Vagina (tissue), 2 donors: ENCODE measurements around the gene MAGEA2B. TPM values are rescaled to one million over a fixed set of nuclear protein-coding genes. Genes with fewer than 3 reads are reported as not detected.
"Not testable (repeated sequence)": the region's sequence is repeated elsewhere in the genome, so short reads cannot be mapped to it uniquely, and the experiment has no call there.

Experiments
- DNase-seq, 2 donors: peaks; one replicate each; pipeline ENCODE4 v3.0.0-alpha.2; 2017; ENCODE audit errors: extremely low spot score in 2 of 2
- H3K27ac ChIP-seq: fragments of 200-600 bp; sonication (generic); one replicate; pipeline ENCODE4 v1.5.1; 2019
- H3K27me3 ChIP-seq: fragments of 200-600 bp; sonication (generic); one replicate; pipeline ENCODE4 v1.5.1; 2019
- H3K36me3 ChIP-seq, 2 donors: fragments of 200-600 bp; sonication (generic); one replicate each; pipeline ENCODE4 v1.5.1; 2017 to 2019
- H3K4me1 ChIP-seq: fragments of 200-600 bp; sonication (generic); one replicate; pipeline ENCODE4 v1.5.1; 2019
- H3K4me3 ChIP-seq, 2 donors: fragments of 200-600 bp; sonication (generic); 1 replicate in 1 of 2; 2 replicates in 1 of 2; pipeline ENCODE4 v1.5.1; 2016 to 2019
- H3K9me3 ChIP-seq: fragments of 200-600 bp; sonication (generic); one replicate; pipeline ENCODE4 v1.5.1; 2019
- POLR2A ChIP-seq, 2 donors: fragments of 450-650 bp; IDR thresholded peaks; one replicate each; pipeline ENCODE4 v1.6.1; 2017; ENCODE audit warnings: antibody characterized with exemption in 2 of 2, mild to moderate bottlenecking in 2 of 2, moderate library complexity in 2 of 2
- POLR2AphosphoS5 ChIP-seq, 2 donors: sonication (generic); formaldehyde crosslinking; IDR thresholded peaks; one replicate each; pipeline ENCODE4 v1.9.0; 2017; ENCODE audit warnings: antibody characterized with exemption in 2 of 2, mild to moderate bottlenecking in 2 of 2, low read depth in 1 of 2; ENCODE audit not compliant: insufficient read depth in 1 of 2
- intact Hi-C: fragments of 100-400 bp; cut with DNase I; formaldehyde crosslinking; loops from one replicate; pipeline ENCODE4 v1.15.1; 2023
- total RNA-seq: library from RNA; depleted of rRNA; stranded (reverse); fragments of >200 nt; gene quantifications from one replicate; pipeline ENCODE4 v1.2.3, GENCODE V29; 2016
- TF ChIP-seq, protein P1 (sequence below), 3 experiments: fragments of 450-650 bp in 2 of 3; fragments of 200-600 bp in 1 of 3; sonication (generic) in 1 of 3; IDR thresholded peaks; one replicate each; pipeline ENCODE4 v1.5.1; 2017 to 2019; ENCODE audit warnings: antibody characterized with exemption in 3 of 3, mild to moderate bottlenecking in 2 of 3, moderate library complexity in 2 of 3

MAGEA2B gene
- total RNA-seq, 1 donor from 2014 or later: not detected

- H3K27me3 ChIP-seq: no peaks in the 10 kb centered on the region
- H3K9me3 ChIP-seq: no peaks in the 10 kb centered on the region
- H3K36me3 ChIP-seq: no peaks in the 10 kb centered on the region
- no peak overlapping the region for H3K27ac ChIP-seq
- TF ChIP-seq, protein P1, sequence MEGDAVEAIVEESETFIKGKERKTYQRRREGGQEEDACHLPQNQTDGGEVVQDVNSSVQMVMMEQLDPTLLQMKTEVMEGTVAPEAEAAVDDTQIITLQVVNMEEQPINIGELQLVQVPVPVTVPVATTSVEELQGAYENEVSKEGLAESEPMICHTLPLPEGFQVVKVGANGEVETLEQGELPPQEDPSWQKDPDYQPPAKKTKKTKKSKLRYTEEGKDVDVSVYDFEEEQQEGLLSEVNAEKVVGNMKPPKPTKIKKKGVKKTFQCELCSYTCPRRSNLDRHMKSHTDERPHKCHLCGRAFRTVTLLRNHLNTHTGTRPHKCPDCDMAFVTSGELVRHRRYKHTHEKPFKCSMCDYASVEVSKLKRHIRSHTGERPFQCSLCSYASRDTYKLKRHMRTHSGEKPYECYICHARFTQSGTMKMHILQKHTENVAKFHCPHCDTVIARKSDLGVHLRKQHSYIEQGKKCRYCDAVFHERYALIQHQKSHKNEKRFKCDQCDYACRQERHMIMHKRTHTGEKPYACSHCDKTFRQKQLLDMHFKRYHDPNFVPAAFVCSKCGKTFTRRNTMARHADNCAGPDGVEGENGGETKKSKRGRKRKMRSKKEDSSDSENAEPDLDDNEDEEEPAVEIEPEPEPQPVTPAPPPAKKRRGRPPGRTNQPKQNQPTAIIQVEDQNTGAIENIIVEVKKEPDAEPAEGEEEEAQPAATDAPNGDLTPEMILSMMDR (IDR thresholded peaks at IDR 0.05): no peak
- no peak for TF ChIP-seq POLR2AphosphoS5 (IDR thresholded peaks at IDR 0.05; ENCODE audit: insufficient read depth in 1 of 2, low read depth in 1 of 2)
- no peak for TF ChIP-seq POLR2A (IDR thresholded peaks at IDR 0.05)
- H3K4me1 ChIP-seq: no peaks in the 10 kb centered on the region
- intact Hi-C loops: no loop called here
- no peak for DNase-seq
- H3K4me3 ChIP-seq: no peak overlapping the region
These were observed 24.1 kb downstream of the MAGEA2B start for GRCh38 chrX:152738560-152738959.

DNA sequence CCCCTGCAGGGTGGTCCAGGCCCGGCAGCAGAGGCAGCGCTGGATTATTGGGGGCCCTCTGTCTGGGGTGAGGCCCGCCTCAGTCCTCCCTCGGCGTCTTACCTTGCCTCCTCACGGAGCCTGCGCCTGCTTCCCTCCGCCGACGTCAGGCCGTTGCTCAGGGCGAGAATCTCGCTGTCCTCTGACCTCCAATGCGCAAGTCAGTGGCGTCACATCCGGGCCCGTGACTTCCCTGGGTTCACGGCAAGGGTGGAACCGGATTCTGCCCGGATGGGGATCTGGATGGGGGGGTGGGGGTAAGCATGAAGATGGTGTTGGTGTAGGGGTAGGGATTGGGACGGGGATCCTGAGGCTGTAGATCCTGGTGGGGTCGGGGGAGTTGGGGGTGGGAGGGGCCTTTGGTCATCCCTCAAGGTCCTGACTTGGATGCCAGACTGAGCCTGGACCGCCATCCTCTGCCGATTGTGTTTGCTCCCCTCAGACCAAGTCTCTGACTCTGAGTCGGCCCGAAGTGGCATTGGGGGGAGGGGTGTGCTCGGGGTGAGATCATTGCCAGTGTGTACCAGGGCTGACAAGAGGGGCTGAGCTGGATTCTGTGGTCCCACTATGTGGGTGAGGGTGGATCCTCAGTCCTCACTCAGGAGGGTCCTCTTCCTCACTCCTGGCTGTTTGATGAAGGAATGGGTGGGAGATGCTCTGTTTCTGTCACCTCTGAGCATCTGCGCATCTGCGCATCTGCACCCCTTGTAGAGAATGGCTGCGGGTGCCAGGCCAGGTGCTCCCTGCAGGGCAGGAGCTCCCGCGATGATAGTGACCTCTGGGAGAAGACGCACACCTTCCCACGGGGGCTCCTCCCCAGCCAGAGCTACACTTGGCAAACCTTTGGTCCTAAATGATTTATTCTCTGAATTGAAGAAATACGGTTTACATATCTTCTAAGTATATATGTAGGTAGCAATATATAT lies 39.5 kb downstream of the MAGEA2B start, which contains the start of gene MAGEA2:
TSS of gene MAGEA2 (minus strand) at position 157 of the 965 bp plus-strand sequence. CDS start 2,479 bp downstream, outside the sequence.
- H3K9me3 ChIP-seq, H3K27ac ChIP-seq, H3K4me3 ChIP-seq, H3K4me1 ChIP-seq, DNase-seq, H3K27me3 ChIP-seq, intact Hi-C loops, H3K36me3 ChIP-seq: not testable (repeated sequence)

GRCh38 chrX:152754871-152755270 lies 40.4 kb downstream of the MAGEA2B start:
- H3K36me3 ChIP-seq, H3K9me3 ChIP-seq, intact Hi-C loops, DNase-seq, H3K27me3 ChIP-seq, H3K27ac ChIP-seq, H3K4me1 ChIP-seq, H3K4me3 ChIP-seq: not testable (repeated sequence)

- DNase-seq, H3K27me3 ChIP-seq, H3K27ac ChIP-seq, intact Hi-C loops, H3K4me1 ChIP-seq, H3K9me3 ChIP-seq, H3K36me3 ChIP-seq, H3K4me3 ChIP-seq: not testable (repeated sequence)
These were observed 44.5 kb downstream of the MAGEA2B start, which contains the start of gene CSAG3 for GRCh38 chrX:152758918-152759317. Gene CSAG3, plus strand, starts transcription at chrX:152759218.

- DNase-seq, H3K9me3 ChIP-seq, H3K27ac ChIP-seq, H3K27me3 ChIP-seq, intact Hi-C loops, H3K4me1 ChIP-seq, H3K36me3 ChIP-seq, H3K4me3 ChIP-seq: not testable (repeated sequence)
These were observed 45.1 kb downstream of the MAGEA2B start for GRCh38 chrX:152759544-152759943.

GRCh38 chrX:152761582-152761981 lies 47.2 kb downstream of the MAGEA2B start:
- DNase-seq, H3K4me1 ChIP-seq, H3K27ac ChIP-seq, H3K36me3 ChIP-seq, H3K27me3 ChIP-seq, intact Hi-C loops, H3K4me3 ChIP-seq, H3K9me3 ChIP-seq: not testable (repeated sequence)

- H3K4me1 ChIP-seq, H3K27ac ChIP-seq, intact Hi-C loops, H3K27me3 ChIP-seq, H3K9me3 ChIP-seq, H3K36me3 ChIP-seq, H3K4me3 ChIP-seq: not testable (repeated sequence)
- peak in 1 of 2 donors; percentile 67 for DNase-seq
These were observed 52.1 kb downstream of the MAGEA2B start for GRCh38 chrX:152766562-152766961.

Other genes with a start within 250 kb of the MAGEA2B start
- 1.2 TPM for gene GABRQ, start 76.7 kb upstream of the MAGEA2B start, total RNA-seq
- gene MAGEA3, start 15.8 kb upstream of the MAGEA2B start, total RNA-seq: not detected
- gene CSAG2, start 5.4 kb upstream of the MAGEA2B start, total RNA-seq: not detected
- gene CSAG1, start 19.1 kb downstream of the MAGEA2B start, total RNA-seq: not detected
- gene MAGEA12, start 19.1 kb downstream of the MAGEA2B start, total RNA-seq: not detected
- not detected for gene MAGEA2, start 39.2 kb downstream of the MAGEA2B start, total RNA-seq
- not detected for gene CSAG3, start 44.6 kb downstream of the MAGEA2B start, total RNA-seq
- gene MAGEA6, start 55.1 kb downstream of the MAGEA2B start, total RNA-seq: not detected
- gene CETN2, start 116.1 kb downstream of the MAGEA2B start, total RNA-seq: 24.6 TPM
- 15.2 TPM for gene NSDHL, start 116.4 kb downstream of the MAGEA2B start, total RNA-seq
- gene ZNF185, start 183.4 kb downstream of the MAGEA2B start, total RNA-seq: 98.2 TPM